Mammary epithelial cell (primary cell): ENCODE data around the gene HCN3.

Experiments used
- CTCF ChIP-seq, 2 donors: IDR thresholded peaks in 1 of 2; conservative IDR thresholded peaks in 1 of 2; 2 replicates each; pipeline ENCODE4 v1.5.1; 2011 to 2012; ENCODE audit warnings: inconsistent platforms in 2 of 2, low read length in 2 of 2, mild to moderate bottlenecking in 2 of 2, control low read depth in 1 of 2, low read depth in 1 of 2; ENCODE audit not compliant: insufficient read depth in 1 of 2; ENCODE audit errors: extremely low read depth in 1 of 2
- EZH2 ChIP-seq: IDR thresholded peaks from 2 replicates; pipeline ENCODE4 v1.6.1; 2012; ENCODE audit warnings: low read length, inconsistent platforms, borderline replicate concordance

GRCh38 chr1:155251566-155251965 is 25.7 kb upstream of the HCN3 start:
- TF ChIP-seq CTCF (conservative IDR thresholded peaks at IDR 0.05 in 1 of 2, IDR thresholded peaks at IDR 0.05 in 1 of 2; ENCODE audit: extremely low read depth in 1 of 2, insufficient read depth in 1 of 2, low read depth in 1 of 2, low read length in 2 of 2) = no peak
- TF ChIP-seq EZH2 = no peak
